GM18517 (cell line): ENCODE data around the gene OR2F1.

Experiments
- ATAC-seq: cut with Tn5 transposase; IDR thresholded peaks from one replicate; pipeline ENCODE4 v1.9.1; 2021; ENCODE audit warnings: mild to moderate bottlenecking, moderate library complexity; ENCODE audit not compliant: unreplicated experiment

The OR2F1 gene, protein sequence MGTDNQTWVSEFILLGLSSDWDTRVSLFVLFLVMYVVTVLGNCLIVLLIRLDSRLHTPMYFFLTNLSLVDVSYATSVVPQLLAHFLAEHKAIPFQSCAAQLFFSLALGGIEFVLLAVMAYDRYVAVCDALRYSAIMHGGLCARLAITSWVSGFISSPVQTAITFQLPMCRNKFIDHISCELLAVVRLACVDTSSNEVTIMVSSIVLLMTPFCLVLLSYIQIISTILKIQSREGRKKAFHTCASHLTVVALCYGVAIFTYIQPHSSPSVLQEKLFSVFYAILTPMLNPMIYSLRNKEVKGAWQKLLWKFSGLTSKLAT

DNA sequence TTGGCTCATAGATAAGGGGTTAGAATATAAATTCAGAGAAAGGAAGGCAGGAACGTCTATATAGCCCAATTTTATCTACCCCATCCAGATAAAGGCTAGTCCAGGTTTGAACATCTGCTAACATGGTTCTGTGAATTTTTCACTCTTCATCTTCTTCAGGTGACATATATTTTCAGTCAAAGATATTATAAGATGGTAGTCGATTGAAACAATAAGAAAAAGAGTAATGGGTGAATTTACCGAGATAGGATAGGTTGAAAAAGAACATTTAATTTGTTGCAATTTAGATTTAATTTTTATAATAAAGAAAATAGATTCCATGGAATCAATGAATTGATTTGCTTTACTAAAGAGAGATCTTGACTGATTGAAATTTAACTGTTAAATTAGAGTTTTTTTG, at the start of gene OR2F1:
Gene OR2F1 (plus strand): TSS at position 301 of the 400 bp plus-strand sequence. CDS start 5,127 bp downstream, outside the sequence.
- no peak for ATAC-seq

DNA sequence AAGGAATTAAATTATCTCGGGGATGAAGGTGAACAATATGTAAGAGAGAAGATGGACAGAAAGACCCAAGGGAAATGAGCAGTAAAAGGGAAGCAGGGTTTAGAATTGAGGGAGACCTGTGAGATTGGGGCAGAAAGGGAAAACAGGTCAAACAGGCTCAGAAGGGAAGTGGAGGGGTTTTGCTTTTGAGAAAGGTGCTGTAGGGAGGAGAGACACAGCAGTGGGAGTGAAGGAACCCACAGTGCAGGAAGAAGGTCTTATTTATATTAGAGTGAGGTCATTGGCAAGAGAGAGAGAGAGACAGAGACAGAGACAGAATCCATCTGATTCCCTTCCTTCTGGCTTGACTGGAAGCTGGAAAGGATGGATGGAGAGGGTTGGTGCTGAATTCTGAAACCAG, 49.1 kb upstream of the OR2F1 start:
- no peak for ATAC-seq

DNA sequence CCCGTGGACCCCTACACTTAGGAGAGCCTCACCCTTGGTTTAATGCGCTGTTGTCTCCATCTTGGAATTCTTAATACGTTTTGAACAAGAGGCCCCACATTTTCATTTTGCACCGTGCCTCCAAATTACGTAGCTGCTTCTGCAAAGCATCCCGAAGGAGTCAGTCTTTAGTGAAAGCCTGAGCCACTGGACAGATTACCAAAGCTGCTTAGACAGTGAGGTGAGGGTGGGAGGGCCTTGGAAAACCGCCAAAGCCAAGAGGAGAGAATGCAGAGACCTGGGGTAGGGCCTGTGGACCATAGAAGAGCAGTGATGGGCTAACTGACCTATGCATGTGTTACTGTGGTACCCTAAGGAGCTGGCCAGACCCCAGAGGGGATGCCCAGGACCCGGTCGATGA, 48.5 kb upstream of the OR2F1 start:
- ATAC-seq, result no peak

DNA sequence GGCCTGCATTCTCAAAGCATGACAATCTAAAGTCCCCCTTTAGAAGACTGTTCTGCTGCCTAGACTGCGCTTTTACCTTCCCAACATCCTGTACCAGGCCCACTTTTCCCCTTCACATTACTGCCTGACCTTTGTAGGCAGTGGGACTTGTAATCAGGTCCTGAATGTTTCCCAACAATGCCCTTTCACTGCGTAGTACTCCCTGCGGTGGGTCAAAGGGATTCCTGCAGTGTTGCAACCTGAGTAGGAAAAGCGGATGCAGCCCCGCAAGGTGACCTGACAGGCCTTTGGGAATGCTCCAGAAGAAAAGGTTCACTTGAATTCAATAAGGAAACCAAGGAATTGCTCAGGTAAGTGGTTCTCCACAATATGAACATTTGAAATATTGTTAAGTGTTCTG, 47.7 kb upstream of the OR2F1 start:
- no peak for ATAC-seq

DNA sequence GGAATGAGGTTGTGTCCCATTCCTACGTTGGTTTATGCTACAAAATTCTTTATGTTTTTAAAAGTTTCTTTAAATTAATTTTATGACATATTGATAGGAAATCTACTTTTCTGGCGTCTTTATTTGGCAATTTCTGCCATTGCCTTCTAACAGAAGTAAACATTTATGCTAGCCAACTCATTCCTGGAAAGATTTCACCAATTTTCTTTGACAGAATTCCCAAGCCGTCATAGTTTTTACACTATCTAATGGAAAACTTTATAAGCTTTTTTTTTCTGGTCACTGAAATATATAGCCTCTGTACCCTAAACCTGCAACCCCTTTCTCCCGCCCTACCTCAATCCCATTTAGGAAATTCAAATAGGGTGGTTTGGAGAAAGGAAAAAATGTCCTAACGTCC, 46.5 kb upstream of the OR2F1 start:
- ATAC-seq, result no peak

DNA sequence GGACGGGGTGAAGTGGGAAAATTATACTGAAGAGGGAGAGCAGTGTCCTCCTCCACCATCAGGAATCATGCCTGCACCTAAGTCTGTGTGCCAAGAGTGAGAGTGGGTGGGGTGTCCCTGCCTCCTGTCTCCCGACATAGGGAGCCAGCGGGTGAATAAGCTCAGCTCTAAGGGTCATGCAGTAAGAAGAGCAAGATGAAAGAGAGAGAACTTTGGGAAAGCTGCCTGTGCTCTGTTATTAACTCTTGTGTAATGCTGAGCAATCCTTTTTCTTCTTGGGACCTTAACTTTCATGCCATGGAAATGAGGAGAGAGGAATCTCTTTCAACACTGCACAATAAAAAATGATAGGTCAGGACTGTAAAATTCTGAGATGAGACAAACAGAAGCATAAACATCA, 44.8 kb upstream of the OR2F1 start:
- ATAC-seq, result no peak

DNA sequence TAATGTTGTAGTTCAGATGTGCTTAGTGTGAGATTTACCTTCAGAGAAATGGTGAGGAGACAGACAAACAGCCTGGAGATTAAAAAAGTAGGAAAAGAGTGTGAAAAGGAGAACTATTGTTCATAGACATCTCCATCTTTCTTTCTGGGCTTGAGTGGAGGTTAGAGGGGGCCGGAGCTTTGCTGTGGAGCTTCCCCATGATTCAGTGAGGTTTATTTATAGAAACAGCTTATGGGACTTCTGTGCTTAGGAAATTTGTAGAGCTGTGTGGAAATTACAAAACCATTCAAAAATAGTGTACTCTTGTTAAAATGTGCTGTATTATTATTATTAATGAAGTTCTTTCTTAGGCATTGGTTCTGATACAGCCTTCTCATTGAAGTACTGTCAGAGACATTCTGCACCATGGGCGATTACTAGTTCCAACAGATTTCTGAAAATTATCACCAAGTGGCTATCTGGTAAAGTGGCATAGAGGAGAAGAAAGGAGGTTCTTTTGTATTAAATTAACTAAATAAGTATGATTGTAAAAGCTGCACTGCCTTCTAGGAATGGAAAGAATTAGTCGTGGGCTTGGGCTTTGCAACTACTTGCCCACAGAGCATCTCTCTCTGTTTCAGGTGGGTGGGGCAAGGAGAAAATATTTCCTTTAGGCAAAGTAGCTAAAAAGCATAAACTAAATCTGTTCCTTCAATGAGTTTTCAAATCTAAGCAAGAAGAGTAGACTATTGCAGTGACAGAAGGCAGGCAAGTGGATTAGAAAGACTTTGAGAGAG, 44.0 kb upstream of the OR2F1 start:
- ATAC-seq, result no peak

DNA sequence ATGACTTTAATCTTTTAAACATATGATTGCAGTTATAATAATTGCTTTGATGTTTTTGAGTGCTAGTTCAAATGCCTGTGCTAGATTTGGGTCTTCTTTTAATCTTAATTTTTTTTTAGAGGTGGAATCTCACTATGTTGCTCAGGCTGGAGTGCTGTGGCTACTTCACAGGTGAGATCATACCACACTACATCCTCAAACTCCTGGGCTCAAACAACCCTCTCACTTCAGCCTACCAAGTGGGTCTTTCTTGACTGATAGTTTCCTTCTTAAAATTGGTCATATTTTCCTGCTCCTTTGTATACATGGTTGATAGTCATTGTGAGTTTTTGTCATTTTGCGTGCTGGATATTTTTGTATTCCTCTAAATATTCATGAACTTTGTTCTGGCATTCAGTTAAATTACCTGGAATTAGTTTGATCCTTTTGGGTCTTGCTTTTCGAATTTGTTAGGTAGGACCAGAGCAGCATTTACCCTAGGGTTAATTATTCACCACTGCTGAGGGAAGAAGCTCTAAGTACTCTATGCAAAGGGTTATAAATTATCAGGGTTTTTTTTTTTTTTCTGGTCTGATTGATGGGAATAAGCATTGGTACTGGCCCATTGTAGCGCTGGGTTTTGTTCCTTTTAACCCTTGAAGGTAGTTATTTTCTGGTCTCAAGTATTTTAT, 40.6 kb upstream of the OR2F1 start:
- ATAC-seq, result no peak

DNA sequence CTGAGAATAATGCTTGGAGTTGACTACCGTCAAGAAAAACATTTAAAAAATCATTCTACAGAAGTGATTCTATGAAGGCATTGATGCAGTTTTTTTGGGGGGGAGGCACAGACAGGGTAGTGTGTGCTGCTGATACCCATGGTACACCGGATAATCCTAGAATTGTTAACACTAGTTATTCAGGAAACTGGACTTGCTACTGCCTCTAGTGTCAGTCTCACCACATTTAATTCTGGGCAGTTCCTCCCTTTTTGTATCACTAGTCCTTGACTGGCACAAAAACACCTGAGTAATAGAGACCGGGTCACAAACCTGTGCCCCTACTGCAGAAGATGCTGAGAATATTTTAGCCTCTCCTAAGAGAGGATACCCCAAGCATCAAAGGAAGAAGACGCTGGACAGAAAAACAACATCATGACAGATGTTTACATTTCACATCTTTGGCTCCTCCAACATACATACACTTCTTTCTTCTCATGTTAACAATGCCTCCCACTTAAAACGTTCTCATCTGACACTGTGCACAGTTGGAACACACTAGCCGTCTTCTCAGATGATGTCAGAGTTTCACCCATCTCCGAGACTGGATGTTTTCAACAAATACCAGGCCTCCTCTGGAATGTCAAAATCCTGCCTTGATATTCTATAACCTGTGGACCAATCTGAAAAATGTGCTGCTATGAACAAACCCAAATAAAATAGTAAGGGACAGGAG, 39.5 kb upstream of the OR2F1 start:
- no peak for ATAC-seq

DNA sequence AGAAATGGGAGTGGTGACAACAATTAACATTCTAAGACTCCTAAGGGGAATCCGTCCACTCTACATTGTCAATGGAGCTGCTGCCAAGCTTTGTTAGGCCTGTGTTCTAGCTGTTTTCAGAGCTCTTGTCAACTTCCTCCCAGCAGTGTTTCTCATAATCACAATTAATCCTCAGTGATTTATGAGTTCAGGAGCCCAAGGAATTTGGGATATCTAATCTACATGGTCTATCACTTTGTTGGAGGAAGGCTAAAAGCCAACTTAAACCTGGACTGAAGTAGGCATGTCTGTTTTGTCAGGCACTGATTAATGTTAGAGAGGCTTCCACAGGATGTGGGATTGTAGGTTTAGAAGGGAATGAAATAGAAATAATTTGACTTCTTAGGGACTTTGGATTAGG, 29.8 kb upstream of the OR2F1 start:
- no peak for ATAC-seq

DNA sequence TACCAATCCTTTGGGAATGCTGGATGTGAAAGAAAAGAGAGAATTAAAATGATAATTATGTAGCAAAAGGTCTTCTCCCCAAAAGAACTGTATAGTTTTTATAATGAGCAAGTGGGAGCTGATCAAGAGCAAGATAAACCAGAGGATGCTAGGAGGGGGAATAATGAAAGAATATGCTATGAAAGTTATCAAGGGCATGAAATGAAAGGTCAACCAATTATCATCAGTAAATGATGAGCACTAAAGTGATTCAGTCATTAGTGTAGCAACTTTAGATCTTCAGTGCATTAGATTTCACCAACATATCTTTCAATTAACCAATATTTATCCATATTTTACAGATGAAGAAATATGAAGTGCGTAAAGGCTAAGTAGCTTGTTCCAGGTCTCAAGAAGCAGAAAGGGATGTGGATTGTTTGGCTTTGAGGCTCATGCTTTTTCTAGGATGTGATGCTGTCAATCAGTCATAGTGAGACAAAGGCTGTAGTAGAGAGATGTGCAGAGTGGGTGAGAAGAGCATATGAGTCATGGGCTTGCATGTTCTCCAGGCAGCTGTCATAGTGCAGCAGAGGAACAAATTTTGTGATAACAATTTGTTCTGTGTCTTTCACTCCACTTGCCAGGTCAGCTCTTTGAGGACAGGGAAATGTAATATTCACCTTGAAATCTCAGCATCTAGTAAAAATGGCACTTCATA, 25.3 kb upstream of the OR2F1 start:
- ATAC-seq, result no peak

DNA sequence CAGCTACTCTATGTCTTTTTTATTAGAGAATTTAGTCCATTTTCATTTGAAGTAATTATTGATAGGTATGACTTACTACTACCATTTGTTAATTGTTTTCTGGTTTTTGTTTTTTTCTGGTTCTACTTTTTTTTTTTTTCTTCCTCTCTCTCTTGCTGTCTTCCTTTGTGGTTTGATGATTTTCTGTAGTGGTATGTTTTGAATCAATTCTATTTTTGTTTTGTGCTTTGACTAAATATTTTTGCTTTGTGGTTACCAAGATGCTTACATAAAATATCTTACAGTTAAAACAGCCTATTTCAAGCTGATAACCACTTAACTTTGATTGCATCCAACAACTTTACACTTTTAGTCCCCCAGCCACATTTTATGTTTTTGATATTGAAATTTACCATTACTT, 22.9 kb upstream of the OR2F1 start:
- ATAC-seq, result no peak

DNA sequence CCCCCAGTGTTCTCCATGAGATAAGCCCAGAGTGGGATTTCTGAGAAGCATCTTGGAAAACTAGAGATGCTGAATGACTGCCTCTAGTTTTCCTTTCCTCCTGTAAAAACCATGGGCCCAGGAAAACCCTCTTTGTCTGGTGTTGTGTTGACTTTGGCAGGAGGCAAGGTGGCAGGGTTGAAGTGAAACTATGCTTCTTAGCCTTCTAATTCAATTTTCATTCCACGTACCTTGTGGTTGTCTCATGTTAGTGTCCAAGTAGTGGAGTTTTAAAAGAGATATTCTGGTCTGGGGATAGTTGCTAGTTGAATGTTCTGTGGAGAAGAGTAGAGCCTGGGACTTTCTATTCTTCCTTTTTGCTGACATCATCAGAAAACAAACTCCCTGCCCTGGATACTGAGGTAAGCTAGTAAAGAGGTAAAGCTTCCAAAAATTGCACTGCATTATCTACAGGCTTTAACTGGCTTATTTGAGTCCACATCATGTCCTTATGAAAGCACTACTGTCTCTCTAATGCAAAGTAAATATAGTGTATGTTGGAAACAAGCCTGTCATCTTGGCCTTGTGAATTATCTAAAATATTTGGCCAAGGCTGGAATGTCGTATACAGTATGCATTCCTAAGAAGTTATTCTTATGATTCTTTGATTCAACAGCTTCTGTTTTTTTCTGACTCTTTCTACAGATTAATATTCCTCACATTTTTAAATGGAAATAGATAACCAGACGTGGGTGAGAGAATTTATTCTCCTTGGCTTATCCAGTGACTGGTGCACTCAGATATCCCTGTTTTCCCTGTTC, 19.9 kb upstream of the OR2F1 start, which contains the start of gene OR2F2:
Gene OR2F2 (plus strand): TSS at position 708 of the 800 bp plus-strand sequence. CDS start 0 bp downstream, at position 708.
- ATAC-seq, result no peak

DNA sequence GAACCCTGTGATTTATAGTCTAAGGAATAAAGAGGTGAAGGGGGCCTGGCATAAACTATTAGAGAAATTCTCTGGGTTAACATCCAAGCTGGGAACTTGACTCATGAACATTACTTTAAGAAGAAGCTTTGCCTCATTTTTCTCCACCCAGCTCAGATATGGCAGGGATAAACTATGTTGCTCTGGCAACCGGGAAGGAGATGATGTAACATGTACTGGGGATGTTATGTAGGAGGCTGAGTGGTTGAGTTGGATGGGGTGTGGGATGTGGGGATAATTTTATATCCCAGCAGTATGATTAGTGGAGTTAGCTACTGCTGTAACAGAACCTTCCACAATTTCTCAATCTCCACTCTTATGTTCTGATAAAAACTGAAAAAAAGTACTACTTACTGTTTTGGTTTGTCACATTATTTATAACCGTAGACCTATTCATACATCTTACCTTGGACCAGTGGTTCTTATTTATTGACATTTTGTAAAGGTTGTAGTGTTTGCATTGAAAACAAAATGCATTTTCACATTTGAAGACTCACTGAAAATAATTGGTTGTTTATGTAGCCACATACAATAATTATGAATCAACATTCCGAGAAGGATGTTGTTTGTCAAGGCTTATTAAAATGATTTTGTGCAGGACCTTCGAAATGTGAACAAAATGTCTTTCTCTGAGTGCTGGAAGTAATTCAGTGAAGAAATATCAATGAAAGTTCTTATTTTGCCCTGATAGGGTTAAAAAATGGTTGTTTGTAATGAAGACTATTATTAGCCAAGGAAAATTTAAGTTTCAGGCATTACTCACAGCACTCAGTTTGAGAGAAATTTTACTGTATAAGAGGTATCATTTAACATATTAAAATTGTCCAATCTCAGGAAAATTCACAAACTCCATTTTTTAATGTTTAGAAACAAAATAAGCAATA, 18.3 kb upstream of the OR2F1 start:
- ATAC-seq, result no peak

DNA sequence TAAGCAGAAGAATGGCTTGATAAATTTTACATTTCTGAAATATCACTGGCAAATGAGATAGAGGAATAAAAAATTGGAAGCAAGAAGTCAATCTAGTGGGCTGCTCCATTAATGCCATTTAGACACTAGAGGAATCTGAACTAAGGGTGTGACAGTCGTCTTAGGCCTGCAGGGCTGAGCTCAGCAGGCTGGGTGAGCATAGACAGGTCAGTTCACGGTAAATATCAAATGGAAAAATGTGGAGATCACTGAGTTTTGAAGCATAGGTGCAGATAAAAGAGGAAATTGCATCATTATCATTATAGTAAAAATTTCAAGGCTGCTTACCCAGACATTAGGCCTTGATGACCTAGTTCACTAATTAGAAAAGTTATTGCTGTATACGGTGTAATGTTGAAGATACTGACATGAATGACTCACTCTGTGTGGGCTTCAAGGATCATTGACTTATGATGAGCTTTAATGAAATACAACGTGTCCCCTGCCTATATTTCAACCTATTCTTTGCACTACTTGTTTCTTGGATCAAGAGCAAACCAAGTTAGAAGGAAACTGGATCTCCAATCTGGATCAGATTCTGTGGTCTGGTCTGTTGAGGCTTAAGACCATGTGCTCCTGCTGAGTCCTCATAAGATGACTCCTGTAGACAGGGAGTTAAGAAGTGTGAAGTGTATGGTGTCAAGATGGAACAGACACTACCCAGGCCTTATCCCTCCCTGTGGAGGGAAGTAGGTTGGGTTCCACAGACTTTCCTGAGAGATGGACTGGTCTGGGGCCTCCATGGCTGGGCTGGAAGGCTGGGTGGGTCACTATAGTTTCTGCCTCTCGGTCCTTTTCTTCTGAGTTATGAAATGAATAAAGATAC, 16.0 kb upstream of the OR2F1 start:
- ATAC-seq, result no peak

DNA sequence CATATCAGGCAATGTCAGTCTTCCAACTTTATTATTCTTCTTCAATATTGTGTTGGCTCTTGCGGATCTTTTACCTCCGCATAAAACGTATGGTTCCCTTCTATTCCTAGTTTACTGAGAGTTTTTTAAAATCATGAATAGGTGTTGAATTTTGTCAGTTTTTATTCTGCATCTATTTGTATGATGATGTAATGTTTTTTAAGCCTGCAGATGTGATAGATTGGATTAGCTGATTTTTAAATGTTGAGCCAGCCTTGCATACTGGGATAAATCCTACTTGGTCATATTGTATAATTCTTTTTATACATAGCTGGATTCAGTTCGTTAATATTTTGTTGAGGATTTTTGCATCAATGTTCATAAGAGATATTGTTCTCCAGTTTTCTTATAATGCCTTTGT, 9.2 kb upstream of the OR2F1 start:
- no peak for ATAC-seq

DNA sequence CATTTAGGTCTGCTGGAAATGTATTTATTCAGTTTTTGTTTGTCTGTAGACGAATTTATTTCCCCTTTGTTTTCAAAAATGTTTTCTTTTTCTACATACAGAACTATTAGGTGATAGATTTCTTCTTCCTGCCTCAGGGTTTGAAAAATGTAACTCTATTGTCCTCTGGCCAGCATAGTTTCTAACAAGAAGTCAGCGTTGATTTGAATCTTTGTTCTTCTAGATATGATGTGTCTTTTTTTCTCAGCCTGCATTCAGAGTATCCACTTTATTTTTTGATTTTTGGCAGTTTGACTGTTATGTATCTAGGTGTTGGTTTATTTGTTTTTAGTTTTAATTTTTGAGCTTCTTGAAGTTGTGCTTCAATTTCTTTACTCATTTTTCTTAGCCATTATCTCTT, 7.5 kb upstream of the OR2F1 start:
- ATAC-seq, result no peak

DNA sequence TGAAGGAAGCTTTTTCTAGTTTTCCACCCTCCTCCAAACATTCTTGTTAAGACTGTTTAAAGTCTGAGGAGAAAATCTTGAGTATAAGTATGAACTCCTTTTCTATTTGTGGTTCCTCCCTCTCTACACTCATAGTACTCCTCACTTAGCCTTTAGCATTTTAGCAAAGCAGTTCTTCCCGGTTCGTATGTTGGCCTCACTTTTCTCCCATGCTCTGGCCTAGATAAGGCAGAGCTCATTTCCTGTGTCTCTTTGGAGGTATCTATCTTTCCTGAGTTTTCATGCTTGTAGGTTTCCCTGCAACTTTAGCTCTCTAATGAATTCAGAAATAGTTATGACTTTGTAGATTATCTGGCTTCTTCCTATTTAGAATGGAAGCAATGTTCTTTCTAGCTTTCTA, 5.9 kb upstream of the OR2F1 start:
- no peak for ATAC-seq
